Left hindlimb (tissue), 1 donor: Measurements from ENCODE around the gene EIF3K.
A peak's percentile ranks its signal among the peaks of the same experiment; 100 is the strongest.
"Not testable (repeated sequence)": the region's sequence is repeated elsewhere in the genome, so short reads cannot be mapped to it uniquely, and the experiment has no call there.

Experiments
- DNase-seq: peaks from one replicate; pipeline ENCODE4 v3.0.0-alpha.2; 2018

EIF3K gene, protein sequence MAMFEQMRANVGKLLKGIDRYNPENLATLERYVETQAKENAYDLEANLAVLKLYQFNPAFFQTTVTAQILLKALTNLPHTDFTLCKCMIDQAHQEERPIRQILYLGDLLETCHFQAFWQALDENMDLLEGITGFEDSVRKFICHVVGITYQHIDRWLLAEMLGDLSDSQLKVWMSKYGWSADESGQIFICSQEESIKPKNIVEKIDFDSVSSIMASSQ

DNA sequence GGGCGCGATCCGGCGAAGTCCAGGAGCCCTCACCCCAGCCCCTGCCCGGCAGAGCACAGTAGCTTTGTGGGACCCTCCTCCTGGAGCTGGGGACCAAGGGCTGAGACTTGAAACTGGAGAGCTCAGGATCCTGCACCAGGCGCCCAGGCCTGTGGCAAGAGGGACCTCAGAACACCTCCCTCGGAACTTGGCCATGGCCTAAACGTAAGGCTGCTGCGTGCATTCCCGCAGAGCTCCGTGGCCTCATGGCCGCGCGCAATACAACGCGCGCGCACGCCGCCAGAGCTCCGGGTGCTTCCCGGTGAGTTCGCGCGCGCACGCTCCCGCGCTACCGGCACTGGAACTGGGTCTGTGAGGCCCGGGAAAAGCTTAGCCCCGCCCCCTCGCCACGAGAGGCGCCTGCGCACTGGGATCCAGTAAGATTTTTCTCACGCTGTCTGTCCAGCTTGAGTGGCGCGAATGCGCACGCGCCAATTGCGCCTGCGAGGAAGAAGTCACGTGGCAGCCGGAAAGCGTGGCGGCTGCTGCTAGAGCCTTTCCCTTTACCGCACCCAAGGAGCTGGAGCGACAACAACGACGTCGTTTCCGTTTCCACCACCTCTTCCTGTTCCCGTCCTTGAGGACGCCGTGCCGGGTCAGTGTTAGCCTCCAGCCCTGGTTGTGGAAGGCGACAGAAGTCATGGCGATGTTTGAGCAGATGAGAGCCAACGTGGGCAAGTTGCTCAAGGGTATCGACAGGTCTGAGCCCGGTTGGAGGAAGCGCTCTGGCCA lies at the start of gene EIF3K:
Gene EIF3K, plus strand, starts transcription at position 599 of the 771 bp plus-strand sequence. Its CDS starts 81 bp downstream, at position 680.
- DNase-seq = peak; percentile 99

DNA sequence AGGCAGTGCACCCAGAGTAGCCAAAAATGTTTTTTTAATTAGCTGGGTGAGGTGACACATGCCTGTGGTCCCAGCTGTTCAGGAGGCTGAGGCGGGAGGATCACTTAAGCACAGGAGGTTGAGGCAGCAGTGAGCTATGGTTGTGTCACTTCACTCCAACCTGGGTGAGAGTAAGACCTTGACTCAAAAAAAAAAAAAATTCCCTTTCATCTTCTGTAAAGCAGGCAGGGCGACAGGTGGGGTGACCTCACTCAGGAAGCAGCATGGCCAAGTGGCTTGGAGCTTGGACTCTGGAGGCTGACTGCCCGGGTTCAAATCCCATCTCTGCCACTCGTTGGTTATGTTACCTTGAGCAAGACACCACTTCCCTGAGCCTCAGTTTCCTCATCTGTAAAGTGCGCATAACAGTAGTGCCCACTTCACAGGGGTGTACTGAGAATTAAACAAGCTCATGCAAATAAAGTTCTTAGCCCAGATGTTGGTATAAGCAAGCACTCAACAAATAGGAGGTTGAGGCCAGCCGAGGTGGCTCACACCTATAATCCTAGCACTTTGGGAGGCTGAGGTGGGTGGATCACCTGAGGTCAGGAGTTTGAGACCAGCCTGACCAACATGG lies 49.5 kb upstream of the EIF3K start:
- no peak for DNase-seq

DNA sequence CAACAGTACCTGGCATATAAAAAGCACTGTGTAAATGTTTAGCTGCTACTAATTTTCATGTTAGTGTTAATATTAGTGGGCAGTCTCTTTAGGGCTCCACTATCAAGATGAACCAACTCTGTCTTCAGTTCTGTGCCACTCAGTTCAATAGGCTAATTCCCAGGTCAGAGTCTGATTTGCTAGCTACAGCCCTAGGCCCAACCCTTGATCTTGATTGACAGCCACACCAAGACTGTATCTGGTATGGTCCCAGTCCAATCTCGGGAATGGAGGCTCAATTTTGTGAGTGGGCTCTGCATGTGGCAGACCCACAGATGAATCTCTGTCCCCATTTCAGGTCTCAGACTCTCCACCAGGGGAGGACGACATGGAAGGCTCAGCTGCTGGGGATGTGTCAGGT lies 47.3 kb upstream of the EIF3K start:
- no peak for DNase-seq

DNA sequence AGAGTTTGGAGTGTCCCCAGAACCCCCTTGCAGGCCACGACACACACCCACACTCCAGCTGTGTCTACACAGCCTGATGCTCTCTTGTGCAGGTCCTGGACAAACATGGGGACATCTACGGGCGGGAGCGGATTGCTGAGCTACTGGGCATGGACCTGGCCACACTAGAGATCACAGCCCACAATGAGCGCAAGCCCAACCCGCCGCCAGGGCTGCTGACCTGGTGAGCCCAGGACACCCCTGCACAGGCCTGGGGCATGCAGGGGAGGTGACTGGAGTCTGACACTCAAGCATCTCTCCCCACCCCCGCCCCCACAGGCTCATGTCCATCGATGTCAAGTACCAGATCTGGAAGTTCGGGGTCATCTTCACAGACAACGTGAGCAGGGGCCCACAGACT lies 41.2 kb upstream of the EIF3K start:
- DNase-seq = no peak

DNA sequence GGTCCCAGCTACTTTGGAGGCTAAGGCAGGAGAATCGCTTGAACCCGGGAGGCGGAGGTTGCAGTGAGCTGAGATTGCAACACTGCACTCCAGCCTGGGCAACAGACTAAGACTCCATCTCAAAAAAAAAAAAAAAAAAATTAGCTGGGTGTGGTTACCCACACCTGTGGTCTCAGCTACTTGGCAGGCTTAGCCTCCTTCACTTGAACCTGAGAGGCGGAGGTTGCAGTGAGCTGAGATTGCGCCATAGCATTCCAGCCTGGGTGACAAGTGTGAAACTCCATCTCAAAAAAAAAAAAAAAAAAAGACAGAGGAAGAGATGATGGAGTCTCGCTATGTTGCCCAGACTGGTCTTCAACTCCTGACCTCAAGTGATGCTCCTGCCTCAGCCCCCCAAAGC lies 39.7 kb upstream of the EIF3K start:
- DNase-seq = not testable (repeated sequence)

DNA sequence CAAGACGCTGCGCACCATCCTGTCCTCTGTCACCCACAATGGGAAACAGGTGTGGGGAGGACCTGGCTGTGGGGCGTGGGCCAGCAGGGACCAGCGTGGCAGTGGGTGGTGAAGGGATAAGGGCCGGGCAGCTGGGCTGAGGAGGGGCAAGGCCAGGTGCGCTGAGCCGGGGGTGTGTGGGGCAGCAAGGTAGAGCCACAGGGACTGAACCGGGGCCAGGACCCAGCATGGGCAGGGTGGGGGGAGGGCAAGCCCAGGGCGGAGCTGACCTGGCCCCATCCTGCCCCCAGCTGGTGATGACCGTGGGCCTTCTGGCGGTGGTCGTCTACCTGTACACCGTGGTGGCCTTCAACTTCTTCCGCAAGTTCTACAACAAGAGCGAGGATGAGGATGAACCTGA lies 38.9 kb upstream of the EIF3K start:
- no peak for DNase-seq

DNA sequence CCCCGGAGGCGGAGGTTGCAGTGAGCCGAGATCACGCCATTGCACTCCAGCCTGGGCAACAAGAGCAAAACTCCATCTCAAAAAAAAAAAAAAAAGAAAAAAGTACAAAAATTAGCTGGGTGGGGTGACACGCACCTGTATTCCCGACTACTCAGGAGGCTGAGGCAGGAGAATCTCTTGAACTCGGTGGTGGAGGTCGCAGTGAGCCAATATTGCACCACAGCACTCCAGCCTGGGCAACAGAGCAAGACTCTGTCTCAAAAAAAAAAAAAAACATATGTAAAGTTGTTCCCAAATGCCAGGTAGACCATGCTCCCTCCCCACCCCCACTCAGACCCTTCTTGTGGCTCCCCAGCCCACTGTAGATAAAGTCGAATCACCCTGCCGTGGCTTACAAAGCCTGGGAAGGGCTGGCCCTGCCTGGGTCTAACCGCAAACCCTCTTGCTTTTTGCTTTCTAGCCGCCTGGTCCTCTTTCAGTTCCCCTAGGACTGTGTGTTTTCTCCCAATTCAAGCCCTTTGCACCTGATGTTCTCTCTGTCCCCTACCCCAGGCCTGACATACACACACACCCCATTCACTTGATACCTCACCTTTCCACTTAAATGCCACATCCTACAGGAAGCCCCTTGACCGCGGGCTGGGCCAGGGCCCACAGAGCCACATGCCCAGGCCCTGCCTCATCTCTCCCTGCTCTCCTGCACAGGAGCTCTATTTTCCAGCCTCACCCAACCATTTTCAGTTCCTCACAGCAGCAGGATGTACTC lies 35.6 kb upstream of the EIF3K start:
- no peak for DNase-seq

DNA sequence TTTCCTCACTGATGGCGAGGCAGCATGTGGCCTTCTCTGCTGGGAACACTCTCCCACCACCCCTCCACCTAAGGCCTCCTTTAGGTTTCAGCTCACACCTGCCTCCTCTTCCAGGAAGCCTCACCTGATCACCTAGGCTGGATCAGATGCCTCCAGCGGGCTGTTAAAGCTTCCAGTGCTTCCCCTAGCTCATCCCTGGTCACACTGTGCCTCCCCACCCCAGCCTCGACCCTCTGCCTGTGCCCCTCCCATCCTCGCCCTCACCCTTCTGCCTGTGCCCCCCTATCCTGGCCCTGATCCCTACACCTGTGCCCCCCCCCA lies 35.0 kb upstream of the EIF3K start:
- DNase-seq = no peak

DNA sequence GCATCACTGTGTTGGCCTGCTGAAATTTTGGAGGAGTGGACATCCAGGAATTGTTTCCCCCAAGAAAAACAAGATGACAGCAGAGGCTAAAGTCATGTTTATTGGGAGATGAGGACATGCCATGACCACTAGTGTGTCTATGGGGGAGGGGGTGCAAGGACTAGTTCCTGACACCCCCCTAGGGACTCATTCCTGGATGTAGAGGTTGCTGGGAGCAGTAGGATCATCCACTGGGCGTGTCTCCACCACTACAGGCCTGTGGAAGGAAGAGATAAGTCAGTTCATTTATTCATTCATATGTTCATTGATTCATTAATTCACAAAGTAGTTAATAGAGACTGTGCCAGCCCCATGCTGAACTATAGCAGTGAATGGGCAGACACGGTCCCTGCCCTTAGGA lies 31.4 kb upstream of the EIF3K start:
- no peak for DNase-seq

DNA sequence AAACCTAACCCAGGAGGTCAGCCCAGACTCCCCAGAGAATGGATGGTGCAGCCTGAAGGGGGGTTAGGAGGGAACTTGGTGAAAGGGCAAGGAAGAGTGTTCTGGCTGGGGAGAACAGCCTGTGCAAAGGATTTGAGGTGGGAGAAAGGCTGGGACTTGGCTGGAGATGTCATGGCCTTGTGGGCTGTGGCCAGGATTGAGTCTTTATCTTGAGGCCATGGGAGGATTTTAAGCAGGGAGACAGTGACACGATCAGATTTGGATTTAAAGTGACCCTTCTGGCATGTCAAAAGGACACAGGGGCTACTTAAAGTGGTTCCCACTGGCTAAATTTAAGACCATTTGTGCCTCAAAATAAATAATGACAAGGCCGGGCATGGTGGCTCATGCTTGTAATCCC lies 30.9 kb upstream of the EIF3K start:
- no peak for DNase-seq

DNA sequence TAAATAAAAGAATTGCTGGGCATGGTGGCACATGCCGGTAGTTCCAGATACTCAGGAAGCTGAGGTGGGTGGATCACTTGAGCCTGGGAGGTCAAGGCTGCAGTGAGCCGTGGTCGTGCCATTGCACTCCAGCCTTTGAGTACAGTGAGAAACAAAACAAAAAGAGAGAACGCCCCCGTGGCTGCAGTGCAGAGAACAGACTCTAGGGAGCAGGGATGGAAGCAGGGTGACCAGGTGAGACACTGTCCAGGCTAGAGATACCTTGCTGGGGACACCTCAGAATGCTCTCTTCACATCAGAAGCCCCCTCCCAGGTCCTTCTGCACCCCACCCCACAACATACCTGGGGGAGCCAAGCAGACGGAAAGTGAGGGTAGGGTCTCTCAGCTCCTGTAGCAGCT lies 26.0 kb upstream of the EIF3K start:
- DNase-seq = no peak

DNA sequence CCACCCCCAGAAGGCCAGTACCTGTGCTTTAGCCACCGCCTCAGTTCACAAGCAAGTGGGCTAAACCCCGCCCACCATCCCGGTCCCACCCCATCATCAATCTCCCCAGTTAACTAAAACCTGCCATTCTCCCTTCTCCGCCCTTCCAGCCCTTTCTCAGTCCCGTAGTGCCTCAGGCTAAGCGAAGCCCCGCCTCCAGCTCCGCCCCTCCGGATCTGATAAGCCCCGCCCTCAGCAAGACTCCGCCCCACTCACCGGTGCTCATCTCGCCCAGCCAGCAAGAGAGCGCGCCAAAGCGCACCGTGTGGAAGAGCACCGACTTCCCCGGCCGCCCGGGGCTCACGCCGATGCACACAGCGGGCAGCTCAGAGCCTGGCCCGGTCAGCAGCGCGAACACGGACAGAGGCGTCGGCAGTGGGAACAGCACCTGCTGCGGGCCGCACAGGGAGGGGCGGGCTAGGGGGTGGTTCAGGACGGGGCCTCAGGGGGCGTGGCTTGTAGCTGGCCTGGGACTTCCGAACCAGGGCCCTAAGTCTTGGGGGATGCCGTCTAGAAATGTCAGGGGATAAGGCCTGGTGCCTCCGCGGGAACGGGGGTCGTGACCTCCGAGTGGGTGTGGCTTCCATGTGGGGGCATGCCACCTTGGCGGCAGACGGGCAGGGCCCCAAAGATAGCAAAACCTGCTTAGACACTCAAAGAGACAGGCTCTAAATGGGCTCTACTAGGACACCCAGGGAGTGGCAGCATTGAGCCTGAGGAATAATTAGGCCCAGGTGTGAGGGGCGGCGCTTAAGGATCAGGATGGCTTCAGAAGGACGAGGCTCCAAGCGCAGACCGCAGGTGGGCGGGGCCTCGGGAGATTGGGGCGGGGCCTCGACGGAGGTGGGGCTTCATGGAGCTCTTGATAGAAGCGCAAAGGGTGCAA lies 22.7 kb upstream of the EIF3K start:
- DNase-seq = no peak

DNA sequence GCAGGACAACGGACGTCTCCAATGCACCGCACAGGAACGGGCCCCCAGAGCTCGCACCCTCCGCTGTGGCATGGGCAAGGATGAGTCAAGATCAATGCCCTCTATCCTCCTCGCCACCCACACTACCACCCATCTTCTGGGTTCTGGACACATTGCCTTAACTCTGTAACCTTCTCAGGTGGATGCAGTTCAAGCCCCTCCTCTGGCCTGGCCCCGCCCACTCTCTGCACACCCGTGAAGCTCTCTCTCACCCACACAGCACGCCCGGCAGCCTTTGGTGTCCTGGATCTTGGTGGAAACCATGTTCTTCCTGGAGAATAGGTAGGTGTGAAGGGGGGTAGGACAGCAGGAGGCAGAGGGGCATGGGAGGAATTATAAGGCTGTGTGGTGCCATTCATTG lies 21.9 kb upstream of the EIF3K start:
- no peak for DNase-seq

DNA sequence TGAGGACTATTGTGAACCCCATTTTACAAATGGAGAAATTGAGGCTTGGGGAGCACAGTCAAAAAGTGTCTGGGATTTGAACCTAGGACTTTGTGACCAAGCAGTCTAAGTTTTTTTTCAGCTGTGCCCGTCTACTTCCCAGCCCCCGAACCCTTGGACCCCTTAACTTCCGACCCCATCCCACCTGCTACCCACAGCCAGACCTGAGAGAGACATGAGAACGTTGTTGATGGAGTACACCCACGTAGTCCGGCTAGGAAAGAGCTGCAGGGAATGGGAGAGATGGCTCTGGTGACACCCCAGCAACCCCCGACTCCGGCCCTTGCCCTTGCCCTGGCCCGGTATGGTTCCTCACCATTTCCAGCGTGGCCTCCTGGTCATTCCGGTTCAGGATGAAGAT lies 19.3 kb upstream of the EIF3K start:
- no peak for DNase-seq

DNA sequence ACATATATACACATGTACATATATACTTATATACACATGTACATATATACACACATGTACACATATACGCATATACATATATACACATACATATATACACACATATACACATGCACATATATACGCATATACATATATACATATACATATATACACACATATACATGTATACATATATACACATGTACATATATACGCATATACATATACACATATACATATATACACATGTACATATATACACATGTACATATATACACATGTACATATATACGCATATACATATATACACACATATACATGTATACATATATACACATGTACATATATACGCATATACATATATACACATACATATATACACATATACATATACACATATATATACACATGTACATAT lies 16.1 kb upstream of the EIF3K start:
- DNase-seq = not testable (repeated sequence)

DNA sequence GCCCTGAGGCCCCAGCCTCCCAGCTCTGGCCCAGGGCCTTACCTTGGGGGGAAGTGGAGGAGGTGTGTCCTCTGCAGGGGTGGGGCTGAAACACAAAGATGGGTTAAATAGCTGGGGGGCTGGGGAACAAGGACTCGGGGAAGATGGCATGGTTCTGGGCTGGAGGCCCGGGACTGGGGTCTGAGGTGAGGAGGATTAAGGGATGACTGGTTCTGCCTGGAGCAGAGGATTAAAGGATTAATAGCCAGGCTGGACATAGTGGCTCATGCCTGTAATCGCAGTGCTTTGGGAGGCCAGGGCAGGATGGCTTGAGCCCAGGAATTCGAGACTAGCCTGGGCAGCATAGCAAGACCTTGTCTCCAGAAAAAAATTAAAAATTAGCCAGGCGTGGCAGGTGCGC lies 12.9 kb upstream of the EIF3K start:
- DNase-seq = no peak

DNA sequence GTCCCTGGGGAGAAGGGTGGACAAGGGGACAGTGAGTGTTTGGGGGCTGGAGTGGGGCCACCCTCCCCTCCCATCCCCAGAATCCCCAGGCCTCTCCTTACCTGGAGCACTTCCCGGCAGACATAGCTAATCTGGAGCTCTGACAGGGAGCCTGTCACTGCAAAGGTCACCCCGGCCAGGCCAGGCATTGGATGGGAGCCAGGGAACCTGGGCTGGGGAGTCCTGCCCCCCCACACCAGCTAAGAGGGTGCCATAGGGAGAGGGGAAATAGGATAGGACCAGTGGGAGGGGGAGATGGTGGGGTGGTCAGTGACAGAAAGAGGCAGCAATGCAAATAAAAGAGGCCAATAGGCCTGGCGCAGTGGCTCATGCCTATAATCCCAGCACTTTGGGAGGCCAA lies 4.7 kb upstream of the EIF3K start:
- no peak for DNase-seq

DNA sequence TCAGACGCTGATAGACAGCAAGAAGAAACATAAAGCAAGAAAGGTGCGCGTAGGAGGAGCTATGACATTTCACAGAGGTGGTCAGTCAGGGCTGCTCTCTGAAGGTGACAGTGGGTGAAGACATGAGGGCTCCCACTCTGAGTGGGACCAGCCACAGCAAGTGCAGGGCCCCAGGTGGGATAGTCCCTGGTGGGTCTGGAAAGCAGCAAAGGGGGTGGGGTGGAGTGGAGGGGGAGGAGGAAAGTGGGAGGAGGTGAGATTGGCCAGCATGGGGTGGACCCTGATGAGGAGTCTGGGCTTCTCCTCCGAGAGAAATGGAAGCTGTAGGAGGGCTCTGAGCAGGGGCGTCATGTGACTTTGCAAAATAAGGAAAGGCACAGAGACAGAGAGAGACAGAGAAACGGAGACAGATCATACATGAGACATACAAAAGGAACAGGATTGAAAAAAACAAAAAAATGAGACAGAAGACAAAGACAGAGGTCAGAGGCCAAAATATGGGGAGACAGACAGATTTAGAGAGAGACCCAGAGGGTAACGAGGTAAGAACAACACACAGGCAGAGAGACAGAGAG lies 3.9 kb upstream of the EIF3K start:
- no peak for DNase-seq

DNA sequence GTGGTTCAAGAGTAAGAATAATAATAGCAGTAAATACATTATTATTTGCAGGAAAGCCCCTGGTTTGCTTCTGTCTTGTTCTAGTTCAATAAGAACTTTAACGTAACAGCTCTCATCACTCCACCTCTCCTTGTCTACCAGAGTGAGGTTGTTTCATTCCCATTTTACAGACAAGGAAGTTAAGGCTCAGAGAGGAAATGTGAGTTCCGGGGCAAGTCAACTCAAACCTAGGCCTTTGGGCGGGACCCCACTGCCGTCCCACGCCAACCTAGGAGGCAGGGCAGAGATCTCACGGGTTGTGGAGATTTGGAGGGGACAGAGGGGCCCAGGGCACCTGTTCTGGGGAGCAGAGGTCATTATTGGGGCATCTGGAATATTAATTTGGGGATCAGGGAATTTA lies 2.7 kb upstream of the EIF3K start:
- DNase-seq = no peak

DNA sequence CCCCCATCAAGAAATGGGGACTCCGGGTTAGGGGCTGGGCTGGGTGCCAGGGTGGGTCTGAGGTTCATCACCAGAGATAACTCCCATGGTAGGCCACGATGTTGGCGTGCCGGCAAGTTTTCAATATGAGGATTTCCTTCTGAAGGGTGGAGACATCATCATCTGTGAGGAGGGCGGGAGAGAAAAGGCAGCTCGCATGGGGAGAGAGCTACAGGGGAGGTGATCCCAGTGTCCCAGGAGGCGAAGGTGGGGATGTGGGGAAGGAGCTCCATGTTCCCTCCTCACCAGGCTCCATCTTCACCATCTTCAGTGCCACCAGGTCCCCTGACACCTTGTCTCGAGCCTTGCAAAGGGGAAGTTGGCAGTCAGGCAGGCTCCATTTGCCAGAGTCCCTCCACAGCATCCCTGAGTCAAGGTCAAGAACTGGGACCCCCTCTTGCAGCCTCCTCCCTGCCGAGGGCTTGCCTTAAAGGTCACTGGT lies 1.7 kb upstream of the EIF3K start:
- no peak for DNase-seq

DNA sequence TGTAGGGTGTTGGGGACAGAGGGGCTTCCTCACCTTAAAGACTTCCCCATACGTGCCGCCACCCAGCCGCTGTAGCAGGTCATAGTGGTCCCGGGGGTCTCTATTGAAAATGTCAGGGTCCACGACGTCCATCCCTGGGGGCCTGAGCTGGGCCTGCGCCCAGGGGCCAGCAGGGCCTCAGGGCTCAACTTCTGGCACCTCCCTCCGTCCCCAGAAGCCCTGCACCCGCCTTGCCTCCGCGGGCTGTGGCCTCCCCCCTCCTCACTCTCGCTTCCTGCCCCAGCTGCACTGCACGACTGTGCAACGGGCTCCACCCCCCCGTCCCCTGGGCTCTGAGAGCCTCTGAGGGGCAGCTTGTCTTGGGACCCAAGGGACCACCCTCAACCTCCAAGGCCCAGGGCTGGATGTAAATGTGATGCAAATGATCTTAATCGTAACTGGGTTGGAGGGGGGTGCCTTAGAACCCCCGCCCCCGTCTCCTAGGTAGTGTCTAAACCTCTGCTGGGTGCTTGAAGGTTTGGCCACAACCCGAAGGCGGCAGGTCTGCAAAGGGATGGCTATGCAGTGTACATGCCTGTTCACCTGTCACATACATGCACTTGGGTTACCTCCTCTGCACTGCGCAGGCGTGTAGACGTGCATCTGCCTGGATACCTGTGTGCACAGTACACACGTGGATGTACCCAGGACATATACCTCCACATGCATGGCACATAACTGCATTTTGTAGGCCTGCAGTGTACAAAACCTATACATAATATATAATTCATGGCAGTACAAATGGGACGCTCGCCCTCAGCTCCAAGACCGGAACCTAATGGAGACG lies 1.0 kb upstream of the EIF3K start, which contains the start of gene MAP4K1:
Gene MAP4K1, minus strand, starts transcription at position 190 of the 826 bp plus-strand sequence. Its CDS starts 58 bp downstream, at position 132.
- DNase-seq = no peak
